ENCODE measurements around the gene INPP4B.
A peak's percentile ranks its signal among the peaks of the same experiment; 100 is the strongest.

Gene INPP4B

DNA sequence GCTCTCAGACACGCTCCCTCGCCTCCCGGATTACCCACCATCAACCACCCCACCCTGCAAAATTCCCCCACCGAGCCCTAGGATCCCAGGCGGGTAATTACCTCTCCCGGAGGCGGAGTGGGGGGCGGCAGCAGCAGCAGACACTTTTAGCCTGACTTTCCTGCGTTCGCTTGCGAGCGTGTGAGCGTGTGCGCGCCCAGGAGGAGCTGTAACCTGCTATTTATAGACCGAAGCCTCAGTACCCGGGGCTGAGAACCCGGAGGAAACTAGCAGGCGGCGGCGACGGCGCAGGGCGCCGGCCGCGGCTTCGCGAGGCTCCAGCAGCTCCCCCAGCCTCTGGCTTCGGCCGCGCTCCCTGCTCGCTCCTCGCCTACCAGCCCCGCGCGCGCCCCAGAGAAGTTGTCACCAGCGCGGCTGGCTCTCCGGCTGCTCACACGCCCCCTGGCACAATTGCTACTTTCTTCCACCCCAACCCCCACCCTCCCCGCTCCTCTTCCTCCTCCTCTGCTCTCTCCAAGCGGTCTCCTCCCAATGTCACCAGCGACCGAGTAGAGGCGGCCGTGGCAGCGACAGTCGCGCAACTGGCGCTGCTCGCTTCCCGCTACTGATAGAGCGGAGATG, at the start of gene INPP4B:
Gene INPP4B (minus strand): TSS at position 194 of the 621 bp plus-strand sequence.
- H3K36me3 Mint-ChIP-seq = no peaks in the 10 kb centered on the region
- no peaks in the 10 kb centered on the region for H3K9me3 Mint-ChIP-seq
- H3K4me3 Mint-ChIP-seq = peak within 1 kb of the TSS; percentile 56
- DNase-seq (ENCODE audit: low spot score in 2 of 2) (no peak), ATAC-seq (ENCODE audit: low read depth) (no peak)
- peaks cover 15% of the 10 kb centered on the region for H3K27me3 Mint-ChIP-seq
- peaks cover 6% of the 10 kb centered on the region for H3K4me1 Mint-ChIP-seq
- H3K27ac Mint-ChIP-seq = no peak within 1 kb of the TSS

DNA sequence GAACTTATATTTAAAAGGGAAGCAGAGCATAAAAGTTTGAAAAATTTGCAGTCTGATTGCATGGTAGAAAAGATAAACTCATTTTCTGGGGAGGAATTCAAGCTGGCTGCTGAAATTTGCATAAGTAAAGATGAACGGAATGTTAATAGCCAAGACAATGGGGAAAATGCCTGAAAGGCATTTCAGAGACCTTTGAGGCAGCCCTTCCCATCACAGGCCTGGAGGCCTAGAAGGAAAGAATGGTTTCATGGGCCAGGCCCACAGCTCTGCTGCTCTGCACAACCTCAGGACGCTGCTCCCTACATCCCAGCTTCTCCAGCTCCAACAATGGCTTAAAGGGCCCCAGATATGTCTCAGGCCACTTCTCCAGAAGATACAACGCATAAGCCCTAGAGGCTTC, 46.9 kb upstream of the INPP4B start:
- H3K9me3 Mint-ChIP-seq = peaks cover 16% of the 10 kb centered on the region
- H3K4me1 Mint-ChIP-seq = no peaks in the 10 kb centered on the region

GRCh38 chr4:142886566-142886965, 40.5 kb upstream of the INPP4B start:
- no peaks in the 10 kb centered on the region for H3K36me3 Mint-ChIP-seq
- no peak overlapping the region for H3K4me3 Mint-ChIP-seq
- H3K9me3 Mint-ChIP-seq = no peaks in the 10 kb centered on the region
- no peak overlapping the region for H3K27ac Mint-ChIP-seq
- H3K27me3 Mint-ChIP-seq = no peaks in the 10 kb centered on the region
- DNase-seq (ENCODE audit: low spot score in 2 of 2) (no peak), ATAC-seq (ENCODE audit: low read depth) (no peak)
- H3K4me1 Mint-ChIP-seq = no peaks in the 10 kb centered on the region

More for the DNA sequence above, 46.9 kb upstream of the INPP4B start:
- Mint-ChIP-seq H3K27ac (no peak overlapping the region), H3K4me3 (no peak overlapping the region), H3K27me3 (no peaks in the 10 kb centered on the region), H3K36me3 (no peaks in the 10 kb centered on the region)
- DNase-seq (ENCODE audit: low spot score in 2 of 2) = no peak
- no peak for ATAC-seq (ENCODE audit: low read depth)

GRCh38 chr4:142883040-142883832, 37.1 kb upstream of the INPP4B start:
- H3K36me3 Mint-ChIP-seq = no peaks in the 10 kb centered on the region
- no peak overlapping the region for H3K27ac Mint-ChIP-seq
- DNase-seq (ENCODE audit: low spot score in 2 of 2) = no peak
- H3K9me3 Mint-ChIP-seq = no peaks in the 10 kb centered on the region
- no peaks in the 10 kb centered on the region for H3K4me1 Mint-ChIP-seq
- H3K27me3 Mint-ChIP-seq = no peaks in the 10 kb centered on the region
- no peak for ATAC-seq (ENCODE audit: low read depth)
- H3K4me3 Mint-ChIP-seq = no peak overlapping the region

GRCh38 chr4:142882159-142882558, 36.1 kb upstream of the INPP4B start:
- H3K4me1 Mint-ChIP-seq = no peaks in the 10 kb centered on the region
- no peak for DNase-seq (ENCODE audit: low spot score in 2 of 2)
- no peak overlapping the region for H3K4me3 Mint-ChIP-seq
- ATAC-seq (ENCODE audit: low read depth) = no peak
- H3K27me3 Mint-ChIP-seq = no peaks in the 10 kb centered on the region
- no peaks in the 10 kb centered on the region for H3K9me3 Mint-ChIP-seq
- H3K36me3 Mint-ChIP-seq = no peaks in the 10 kb centered on the region
- no peak overlapping the region for H3K27ac Mint-ChIP-seq

DNA sequence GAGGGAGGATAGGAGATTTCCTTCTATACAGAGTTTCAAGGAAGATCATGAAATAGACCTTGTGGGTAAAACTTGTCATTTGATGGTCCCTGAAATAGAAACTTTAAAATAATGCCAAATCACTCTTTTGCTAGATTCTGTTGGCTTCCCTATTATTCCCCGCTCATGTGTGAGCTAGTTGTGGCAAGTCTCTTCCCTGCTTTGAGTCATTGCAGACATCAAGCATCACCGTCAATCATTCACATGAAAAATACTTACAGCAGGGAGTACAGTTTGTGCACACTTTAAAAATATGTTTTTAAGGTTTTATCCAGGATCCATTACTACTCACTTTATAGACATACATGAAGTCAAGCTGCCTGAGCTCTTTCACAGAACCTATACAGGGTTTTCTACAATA, 35.2 kb upstream of the INPP4B start:
- no peak for DNase-seq (ENCODE audit: low spot score in 2 of 2)
- no peaks in the 10 kb centered on the region for H3K4me1 Mint-ChIP-seq
- no peak overlapping the region for H3K27ac Mint-ChIP-seq
- H3K36me3 Mint-ChIP-seq = no peaks in the 10 kb centered on the region
- peaks cover 1% of the 10 kb centered on the region for H3K9me3 Mint-ChIP-seq
- no peaks in the 10 kb centered on the region for H3K27me3 Mint-ChIP-seq
- no peak for ATAC-seq (ENCODE audit: low read depth)
- no peak overlapping the region for H3K4me3 Mint-ChIP-seq

GRCh38 chr4:142875117-142875516, 29.0 kb upstream of the INPP4B start:
- Mint-ChIP-seq H3K9me3 (peaks cover 4% of the 10 kb centered on the region), H3K27me3 (peaks cover 1% of the 10 kb centered on the region), H3K36me3 (peaks cover 2% of the 10 kb centered on the region), H3K4me3 (no peak overlapping the region), H3K4me1 (no peaks in the 10 kb centered on the region), H3K27ac (no peak overlapping the region)
- no peak for DNase-seq (ENCODE audit: low spot score in 2 of 2)
- no peak for ATAC-seq (ENCODE audit: low read depth)

DNA sequence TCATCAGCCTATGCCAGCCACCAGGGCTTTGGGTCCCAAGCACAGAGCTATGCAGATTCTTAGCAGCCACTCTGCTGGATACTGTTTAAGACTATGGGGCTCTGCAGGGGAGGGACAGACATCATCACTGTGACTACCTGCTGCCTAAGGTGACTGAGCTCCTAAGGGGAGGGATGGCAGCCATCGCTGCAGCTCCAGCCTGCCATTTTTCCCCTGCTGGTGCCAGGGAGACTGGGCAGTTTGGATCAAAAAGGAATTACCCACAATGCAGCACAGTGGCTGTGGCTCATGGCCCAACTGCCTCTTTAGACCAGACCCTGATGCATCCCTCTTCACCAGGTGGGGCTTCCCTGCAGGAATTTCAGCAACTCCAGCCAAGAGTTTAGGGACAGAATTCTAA, 28.6 kb upstream of the INPP4B start:
- ATAC-seq (ENCODE audit: low read depth) (no peak), DNase-seq (ENCODE audit: low spot score in 2 of 2) (no peak)
- H3K9me3 Mint-ChIP-seq = peaks cover 5% of the 10 kb centered on the region
- H3K36me3 Mint-ChIP-seq = peaks cover 2% of the 10 kb centered on the region
- no peak overlapping the region for H3K27ac Mint-ChIP-seq
- H3K27me3 Mint-ChIP-seq = peaks cover 1% of the 10 kb centered on the region
- no peaks in the 10 kb centered on the region for H3K4me1 Mint-ChIP-seq
- no peak overlapping the region for H3K4me3 Mint-ChIP-seq

DNA sequence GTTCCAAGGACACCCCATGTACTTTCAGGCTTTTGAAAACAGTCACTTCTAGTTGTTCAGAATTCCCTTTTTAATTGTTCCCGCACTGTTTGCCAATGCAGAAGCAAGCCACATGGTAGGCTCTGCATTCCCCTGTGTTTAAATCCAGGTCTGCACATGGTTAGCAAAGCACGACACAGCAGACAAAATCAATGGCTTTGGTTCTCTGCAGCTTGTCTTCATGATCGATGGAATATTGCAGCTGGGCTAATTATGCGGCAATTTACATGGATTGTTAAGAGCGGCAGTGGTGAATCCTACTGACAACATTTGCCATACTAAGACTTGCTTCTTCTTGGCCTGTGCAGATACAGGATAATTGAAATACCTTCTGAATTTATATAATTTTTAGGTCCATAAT, 20.6 kb upstream of the INPP4B start:
- Mint-ChIP-seq H3K4me3 (no peak overlapping the region), H3K36me3 (peaks cover 2% of the 10 kb centered on the region), H3K27ac (no peak overlapping the region), H3K4me1 (no peaks in the 10 kb centered on the region), H3K27me3 (no peaks in the 10 kb centered on the region), H3K9me3 (peaks cover 4% of the 10 kb centered on the region)
- ATAC-seq (ENCODE audit: low read depth) (no peak), DNase-seq (ENCODE audit: low spot score in 2 of 2) (no peak)

DNA sequence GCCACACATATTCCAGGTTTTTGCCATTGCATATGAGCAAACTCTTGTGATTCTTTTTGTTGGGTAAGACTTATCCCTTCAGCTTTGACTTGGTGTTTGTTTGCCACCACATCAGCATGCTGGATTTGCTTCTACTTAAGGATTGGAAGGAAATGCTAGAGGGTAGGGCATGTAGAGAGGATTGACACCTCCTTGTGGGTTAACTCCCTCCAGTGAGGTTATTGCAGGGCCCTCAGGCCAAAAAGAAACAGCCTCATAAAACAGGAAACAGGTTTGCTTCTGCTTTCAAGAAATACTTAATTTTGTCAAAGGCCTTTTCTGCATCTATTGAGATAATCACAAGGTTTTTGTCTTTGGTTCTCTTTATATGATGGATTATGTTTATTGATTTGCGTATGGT, 15.2 kb upstream of the INPP4B start:
- H3K36me3 Mint-ChIP-seq = no peaks in the 10 kb centered on the region
- H3K27me3 Mint-ChIP-seq = no peaks in the 10 kb centered on the region
- H3K4me3 Mint-ChIP-seq = no peak overlapping the region
- ATAC-seq (ENCODE audit: low read depth) = no peak
- no peak overlapping the region for H3K27ac Mint-ChIP-seq
- no peak for DNase-seq (ENCODE audit: low spot score in 2 of 2)
- H3K9me3 Mint-ChIP-seq = no peaks in the 10 kb centered on the region
- H3K4me1 Mint-ChIP-seq = no peaks in the 10 kb centered on the region

DNA sequence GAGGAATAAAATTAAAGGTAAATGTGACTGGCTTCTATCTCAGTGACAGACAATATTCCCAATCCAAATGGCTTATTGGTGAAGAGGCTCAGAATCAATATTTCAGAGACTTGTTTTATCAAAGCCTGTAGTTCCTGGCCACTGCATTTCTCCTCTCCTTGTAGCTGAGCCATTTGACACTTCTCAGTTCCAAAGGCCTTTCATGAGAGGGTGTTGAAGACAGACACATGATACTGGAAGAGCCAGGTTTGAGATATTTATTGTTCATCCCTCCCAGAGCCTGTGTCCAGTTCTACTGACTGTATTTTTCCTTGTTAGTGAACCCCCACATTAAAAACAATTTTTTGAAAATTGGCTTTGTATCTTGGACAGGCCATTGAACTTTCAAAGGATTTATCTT, 12.9 kb upstream of the INPP4B start:
- H3K27ac Mint-ChIP-seq = no peak overlapping the region
- DNase-seq (ENCODE audit: low spot score in 2 of 2) (no peak), ATAC-seq (ENCODE audit: low read depth) (no peak)
- H3K9me3 Mint-ChIP-seq = no peaks in the 10 kb centered on the region
- H3K36me3 Mint-ChIP-seq = no peaks in the 10 kb centered on the region
- H3K4me3 Mint-ChIP-seq = no peak overlapping the region
- no peaks in the 10 kb centered on the region for H3K4me1 Mint-ChIP-seq
- H3K27me3 Mint-ChIP-seq = peaks cover 6% of the 10 kb centered on the region

DNA sequence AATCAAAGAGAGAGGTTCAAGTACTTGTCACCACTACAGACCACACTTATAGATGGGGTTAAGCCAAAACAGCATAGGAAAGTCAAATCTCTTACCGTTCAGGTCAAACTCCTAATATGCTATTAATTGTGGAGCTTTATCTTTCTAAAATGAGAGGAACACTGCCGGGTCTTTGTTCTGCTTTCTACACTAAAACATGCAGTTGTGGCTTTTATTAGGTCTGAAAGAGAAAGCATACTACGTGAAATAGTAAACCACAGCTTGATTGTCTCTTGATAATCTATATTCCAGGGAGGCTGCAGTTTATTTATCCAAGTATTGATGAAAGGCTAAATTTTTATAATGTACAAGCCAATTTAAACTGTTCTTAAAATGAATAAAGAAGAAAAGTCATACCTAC, 12.3 kb upstream of the INPP4B start:
- ATAC-seq (ENCODE audit: low read depth) (no peak), DNase-seq (ENCODE audit: low spot score in 2 of 2) (no peak)
- no peaks in the 10 kb centered on the region for H3K9me3 Mint-ChIP-seq
- H3K4me1 Mint-ChIP-seq = no peaks in the 10 kb centered on the region
- no peak overlapping the region for H3K27ac Mint-ChIP-seq
- no peaks in the 10 kb centered on the region for H3K36me3 Mint-ChIP-seq
- H3K4me3 Mint-ChIP-seq = no peak overlapping the region
- H3K27me3 Mint-ChIP-seq = peaks cover 6% of the 10 kb centered on the region

GRCh38 chr4:142856576-142856975, 10.5 kb upstream of the INPP4B start:
- Mint-ChIP-seq H3K36me3 (no peaks in the 10 kb centered on the region), H3K4me3 (no peak overlapping the region), H3K27ac (no peak overlapping the region), H3K4me1 (no peaks in the 10 kb centered on the region), H3K27me3 (peaks cover 6% of the 10 kb centered on the region), H3K9me3 (no peaks in the 10 kb centered on the region)
- ATAC-seq (ENCODE audit: low read depth) = no peak
- no peak for DNase-seq (ENCODE audit: low spot score in 2 of 2)

DNA sequence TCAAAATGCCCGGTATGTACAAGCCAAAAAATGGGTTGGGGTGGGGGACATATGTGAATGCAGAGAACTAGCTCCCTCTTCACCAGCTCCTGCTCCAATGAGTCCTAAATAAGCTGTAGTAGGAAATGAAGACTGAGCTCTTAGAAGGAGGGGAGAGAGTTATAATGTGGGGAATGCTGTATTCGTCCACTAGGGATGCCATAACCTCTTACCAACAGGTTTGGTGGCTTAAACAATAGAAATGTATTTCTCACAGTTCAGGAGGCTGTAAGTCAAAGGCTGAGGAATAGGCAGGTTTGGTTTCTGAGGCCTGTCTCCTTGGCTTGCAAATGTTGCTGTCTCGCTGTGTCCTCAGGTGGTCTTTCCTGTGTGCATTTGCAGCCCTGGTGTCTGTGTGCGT, 4.4 kb upstream of the INPP4B start:
- Mint-ChIP-seq H3K27ac (no peak overlapping the region), H3K36me3 (no peaks in the 10 kb centered on the region), H3K4me3 (no peak overlapping the region), H3K27me3 (peaks cover 20% of the 10 kb centered on the region), H3K9me3 (no peaks in the 10 kb centered on the region), H3K4me1 (peaks cover 6% of the 10 kb centered on the region)
- DNase-seq (ENCODE audit: low spot score in 2 of 2) (no peak), ATAC-seq (ENCODE audit: low read depth) (no peak)
